Osteocyte (in vitro differentiated cells): Measurements from ENCODE around the gene FNIP1. TPM values are rescaled to one million over a fixed set of nuclear protein-coding genes. Genes with fewer than 3 reads are reported as not detected.
A peak's percentile ranks its signal among the peaks of the same experiment; 100 is the strongest.

Experiments used
- DNase-seq: peaks from one replicate; pipeline ENCODE4 v3.0.0; 2021; ENCODE audit warnings: mixed read lengths; ENCODE audit not compliant: unreplicated experiment; ENCODE audit errors: extremely low spot score
- H3K27ac Mint-ChIP-seq: one replicate; pipeline ENCODE4 v1.8.0; 2021; ENCODE audit warnings: mild to moderate bottlenecking, mixed read lengths; ENCODE audit not compliant: unreplicated experiment
- H3K27me3 Mint-ChIP-seq: one replicate; pipeline ENCODE4 v1.8.0; 2021; ENCODE audit warnings: mixed read lengths; ENCODE audit not compliant: unreplicated experiment
- H3K36me3 Mint-ChIP-seq: one replicate; pipeline ENCODE4 v1.8.0; 2021; ENCODE audit warnings: mixed read lengths; ENCODE audit not compliant: unreplicated experiment
- H3K4me1 Mint-ChIP-seq: one replicate; pipeline ENCODE4 v1.8.0; 2021; ENCODE audit warnings: mixed read lengths; ENCODE audit not compliant: unreplicated experiment
- H3K4me3 Mint-ChIP-seq: one replicate; pipeline ENCODE4 v1.8.0; 2021; ENCODE audit warnings: mild to moderate bottlenecking, moderate library complexity, mixed read lengths; ENCODE audit not compliant: unreplicated experiment
- H3K9me3 Mint-ChIP-seq: one replicate; pipeline ENCODE4 v1.8.0; 2021; ENCODE audit warnings: mixed read lengths; ENCODE audit not compliant: unreplicated experiment
- CTCF ChIP-seq: fragments of 200-600 bp; sonication (generic); IDR thresholded peaks from 2 replicates; pipeline ENCODE4 v1.5.0; 2021; ENCODE audit warnings: antibody characterized with exemption, mild to moderate bottlenecking, moderate library complexity
- total RNA-seq: library from RNA; stranded (reverse); gene quantifications from 2 replicates; pipeline ENCODE4 v1.2.1, GENCODE V29; 2021

FNIP1 gene
- total RNA-seq, 1 donor from 2014 or later: 43.0 TPM

GRCh38 chr5:131759704-131760103, 37.1 kb downstream of the FNIP1 start:
- Mint-ChIP-seq H3K4me3 (no peak overlapping the region), H3K4me1 (peaks cover 26% of the 10 kb centered on the region), H3K9me3 (peaks cover 9% of the 10 kb centered on the region), H3K27ac (no peak overlapping the region), H3K36me3 (peaks cover 13% of the 10 kb centered on the region), H3K27me3 (no peaks in the 10 kb centered on the region)
- TF ChIP-seq CTCF: no peak
- no peak for DNase-seq

GRCh38 chr5:131758520-131758900, 38.3 kb downstream of the FNIP1 start:
- Mint-ChIP-seq H3K27me3 (no peaks in the 10 kb centered on the region), H3K36me3 (peaks cover 6% of the 10 kb centered on the region), H3K4me1 (peaks cover 29% of the 10 kb centered on the region), H3K9me3 (peaks cover 9% of the 10 kb centered on the region), H3K27ac (no peak overlapping the region), H3K4me3 (no peak overlapping the region)
- DNase-seq: no peak
- TF ChIP-seq CTCF: no peak

- H3K27me3 Mint-ChIP-seq: no peaks in the 10 kb centered on the region
- H3K4me3 Mint-ChIP-seq: no peak overlapping the region
- H3K4me1 Mint-ChIP-seq: peaks cover 33% of the 10 kb centered on the region
- H3K27ac Mint-ChIP-seq: no peak overlapping the region
- H3K9me3 Mint-ChIP-seq: peaks cover 9% of the 10 kb centered on the region
- TF ChIP-seq CTCF: no peak
- peaks cover 4% of the 10 kb centered on the region for H3K36me3 Mint-ChIP-seq
- DNase-seq: no peak
Measured at GRCh38 chr5:131757830-131758519, 38.8 kb downstream of the FNIP1 start.

- Mint-ChIP-seq H3K36me3 (no peaks in the 10 kb centered on the region), H3K4me3 (no peak overlapping the region), H3K9me3 (peaks cover 4% of the 10 kb centered on the region), H3K27me3 (no peaks in the 10 kb centered on the region), H3K27ac (no peak overlapping the region), H3K4me1 (peaks cover 37% of the 10 kb centered on the region)
- no peak for DNase-seq
- no peak for TF ChIP-seq CTCF
Measured at GRCh38 chr5:131756942-131757341, 39.9 kb downstream of the FNIP1 start.

- Mint-ChIP-seq H3K4me1 (peaks cover 37% of the 10 kb centered on the region), H3K27ac (peak overlapping the region; percentile 13), H3K27me3 (no peaks in the 10 kb centered on the region), H3K4me3 (no peak overlapping the region), H3K36me3 (no peaks in the 10 kb centered on the region), H3K9me3 (peaks cover 4% of the 10 kb centered on the region)
- DNase-seq: no peak
- no peak for TF ChIP-seq CTCF
Measured at GRCh38 chr5:131754363-131754762, 42.5 kb downstream of the FNIP1 start.
